H1 (cell line): ENCODE results near the gene VPS37D. TPM values are rescaled to one million over a fixed set of nuclear protein-coding genes. Genes with fewer than 3 reads are reported as not detected.

Experiments
- BRCA1 ChIP-seq: IDR thresholded peaks from 2 replicates; pipeline ENCODE4 v1.6.1; 2012; ENCODE audit warnings: low read depth, low read length, improper control_type of control experiment
- CTCF ChIP-seq, 3 experiments: IDR thresholded peaks; 1 replicate in 2 of 3; 2 replicates in 1 of 3; pipeline versions ENCODE4 v1.5.1 to v1.6.1; 2011; ENCODE audit warnings: low read length in 3 of 3, mild to moderate bottlenecking in 3 of 3, inconsistent platforms in 2 of 3, low read depth in 1 of 3, moderate library complexity in 1 of 3; ENCODE audit not compliant: insufficient read depth in 1 of 3; ENCODE audit errors: control extremely low read depth in 1 of 3
- GABPA ChIP-seq: IDR thresholded peaks from 2 replicates; pipeline ENCODE4 v1.6.1; 2011; ENCODE audit warnings: mild to moderate bottlenecking, low read length, moderate library complexity, borderline replicate concordance; ENCODE audit not compliant: insufficient read depth
- SIX5 ChIP-seq: IDR thresholded peaks from 2 replicates; pipeline ENCODE4 v1.6.1; 2011; ENCODE audit warnings: mild to moderate bottlenecking, low read depth, low read length
- TAF7 ChIP-seq: optimal IDR thresholded peaks from 2 replicates; pipeline ENCODE3; 2011; ENCODE audit warnings: low read depth, mild to moderate bottlenecking, inconsistent platforms, low read length, moderate library complexity, borderline replicate concordance
- ZNF274 ChIP-seq: IDR thresholded peaks from 2 replicates; pipeline ENCODE4 v1.7.0; 2012; ENCODE audit warnings: low read length, borderline replicate concordance; ENCODE audit errors: extremely low read depth
- polyA plus RNA-seq, 7 experiments: library from polyadenylated mRNA; depleted of rRNA in 3 of 7; stranded (reverse) in 5 of 7; unstranded in 2 of 7; fragments of >200 nt in 5 of 7; fragments of 200-250 nt in 2 of 7; gene quantifications; 1 replicate in 5 of 7; 2 replicates in 1 of 7; 4 replicates in 1 of 7; pipeline versions ENCODE4 v1.2.1 to v1.2.3, GENCODE V29; 2011 to 2013; ENCODE audit warnings: missing spikeins in 2 of 7, mixed read lengths in 2 of 7
- total RNA-seq: library from RNA; stranded (reverse); fragmentation: NEBNext Ultra II Directional; extraction: Animal tissue kit (Norgen Biotek cat#: 25700); gene quantifications from 2 replicates; pipeline ENCODE4 v1.2.1, GENCODE V29; 2021

VPS37D gene
- total and polyA plus RNA-seq, 2 of the 8 experiments (the other 6 are each of a cell fraction or from before 2014, with no cell fraction given) = 3.4 to 5.0 TPM

GRCh38 chr7:73716318-73716890 lies 48.8 kb downstream of the VPS37D start (continued):
- TF ChIP-seq CTCF (IDR thresholded peaks at IDR 0.05; ENCODE audit: control extremely low read depth in 1 of 3, insufficient read depth in 1 of 3, low read depth in 1 of 3, low read length in 3 of 3) (no peak), TAF7 (no peak), ZNF274 (no peak), GABPA (no peak), SIX5 (no peak), BRCA1 (no peak)
